ENCODE measurements around the gene TSR3. TPM values are rescaled to one million over a fixed set of nuclear protein-coding genes. Genes with fewer than 3 reads are reported as not detected.

TSR3 gene
- total RNA-seq, 4 donors from 2014 or later: 78.2 to 112 (median 106) TPM

GRCh38 chr16:1309888-1310831, 41.5 kb downstream of the TSR3 start:
- no peak for TF ChIP-seq CTCF (IDR thresholded peaks at IDR 0.05)
- TF ChIP-seq POLR2AphosphoS5 (IDR thresholded peaks at IDR 0.05): peak in 1 of 2 donors; percentile 7
- TF ChIP-seq POLR2A (IDR thresholded peaks at IDR 0.05; ENCODE audit: low read depth): no peak
- no peak for TF ChIP-seq EP300 (IDR thresholded peaks at IDR 0.05)
- intact Hi-C loops (cut with DNase I): no loop called here
- WGBS: under 1% methylated on average over 13 of the region's 77 CpGs
- H3K4me1 ChIP-seq: peaks cover 37 to 57% (median 49%) of the 10 kb centered on the region in 4 donors
- H3K9me3 ChIP-seq: no peaks in the 10 kb centered on the region
- H3K27me3 ChIP-seq: no peaks in the 10 kb centered on the region
- no peak for DNase-seq (ENCODE audit: extremely low spot score)
- H3K36me3 ChIP-seq: peaks cover 13 to 26% (median 18%) of the 10 kb centered on the region in 4 donors
- H3K27ac ChIP-seq (replicated peaks in 1 of 4): peak overlapping the region; percentile 92 to 98 (median 95)
- H3K4me3 ChIP-seq: peak overlapping the region; percentile 61 to 91 (median 74)

- intact Hi-C loops (cut with DNase I): no loop called here
- Histone ChIP-seq H3K9me3 (no peaks in the 10 kb centered on the region), H3K27me3 (peaks cover 0 to 3% (median 0%) of the 10 kb centered on the region in 4 donors), H3K27ac (replicated peaks in 1 of 4) (peak within 1 kb of the TSS; percentile 92 to 98 (median 95)), H3K4me3 (peak within 1 kb of the TSS; percentile 61 to 91 (median 74)), H3K4me1 (peaks cover 37 to 50% (median 44%) of the 10 kb centered on the region in 4 donors), H3K36me3 (peaks cover 3 to 16% (median 8%) of the 10 kb centered on the region in 4 donors)
- WGBS: 0% methylated on average over 1 of the region's 117 CpGs
- DNase-seq (ENCODE audit: extremely low spot score): peak; percentile 99
- TF ChIP-seq POLR2AphosphoS5 (IDR thresholded peaks at IDR 0.05): peak; percentile 65 to 80
- TF ChIP-seq POLR2A (IDR thresholded peaks at IDR 0.05; ENCODE audit: low read depth): no peak
These were observed 42.4 kb downstream of the TSR3 start, which contains the start of gene UBE2I for GRCh38 chr16:1308977-1309885. TSS of gene UBE2I (plus strand) at chr16:1309636. CDS start at chr16:1314031, 4,395 bp downstream.

- WGBS: 13% methylated on average over 10 of the region's 43 CpGs
- Histone ChIP-seq H3K27me3 (peaks cover 0 to 12% (median 1%) of the 10 kb centered on the region in 4 donors), H3K9me3 (no peaks in the 10 kb centered on the region), H3K27ac (replicated peaks in 1 of 4) (peak overlapping the region; percentile 92 to 98 (median 95)), H3K4me3 (peak overlapping the region; percentile 61 to 91 (median 74)), H3K4me1 (peaks cover 30 to 41% (median 35%) of the 10 kb centered on the region in 4 donors), H3K36me3 (peaks cover 0 to 8% (median 0%) of the 10 kb centered on the region in 4 donors)
- TF ChIP-seq POLR2AphosphoS5 (IDR thresholded peaks at IDR 0.05) (no peak), POLR2A (IDR thresholded peaks at IDR 0.05; ENCODE audit: low read depth) (no peak), CTCF (IDR thresholded peaks at IDR 0.05) (no peak), EP300 (IDR thresholded peaks at IDR 0.05) (no peak)
- intact Hi-C loops (cut with DNase I): no loop called here
- no peak for DNase-seq (ENCODE audit: extremely low spot score)
These were observed 43.4 kb downstream of the TSR3 start for GRCh38 chr16:1308036-1308976.

GRCh38 chr16:1306334-1306733, 45.3 kb downstream of the TSR3 start:
- no peak for DNase-seq (ENCODE audit: extremely low spot score)
- WGBS: 70% methylated on average over 4 of the region's 4 CpGs
- TF ChIP-seq POLR2A (IDR thresholded peaks at IDR 0.05; ENCODE audit: low read depth) (no peak), POLR2AphosphoS5 (IDR thresholded peaks at IDR 0.05) (no peak), EP300 (IDR thresholded peaks at IDR 0.05) (no peak), CTCF (IDR thresholded peaks at IDR 0.05) (no peak)
- H3K27me3 ChIP-seq: peaks cover 0 to 32% (median 7%) of the 10 kb centered on the region in 4 donors
- no peaks in the 10 kb centered on the region for H3K9me3 ChIP-seq
- no peak overlapping the region for H3K4me3 ChIP-seq
- H3K4me1 ChIP-seq: peaks cover 11 to 24% (median 16%) of the 10 kb centered on the region in 4 donors
- H3K27ac ChIP-seq (replicated peaks in 1 of 4): no peak overlapping the region
- H3K36me3 ChIP-seq: no peaks in the 10 kb centered on the region
- intact Hi-C loops (cut with DNase I): no loop called here
